ENCODE measurements around the gene ADGRB2.

- TF ChIP-seq CTCF (IDR thresholded peaks at IDR 0.05) (no peak), POLR2A (IDR thresholded peaks at IDR 0.05) (no peak)
Observed at GRCh38 chr1:31678681-31679080, 85.5 kb downstream of the ADGRB2 start.
